Nephron (organoid): ENCODE data around the gene SLC2A4RG.

Source experiments
- H3K27ac Mint-ChIP-seq, 3 experiments: 2 replicates each; pipeline ENCODE4 v1.8.0; 2020; ENCODE audit warnings: mixed read lengths in 3 of 3, mild to moderate bottlenecking in 2 of 3, moderate library complexity in 1 of 3
- H3K27me3 Mint-ChIP-seq: 2 replicates; pipeline ENCODE4 v1.8.0; 2021; ENCODE audit warnings: low read depth, mild to moderate bottlenecking, moderate library complexity, mixed read lengths
- H3K36me3 Mint-ChIP-seq: 2 replicates; pipeline ENCODE4 v1.8.0; 2020; ENCODE audit warnings: low read depth, mixed read lengths
- H3K4me1 Mint-ChIP-seq: 2 replicates; pipeline ENCODE4 v1.8.0; 2020; ENCODE audit warnings: mixed read lengths
- H3K4me3 Mint-ChIP-seq, 3 experiments: 2 replicates each; pipeline ENCODE4 v1.8.0; 2020; ENCODE audit warnings: mild to moderate bottlenecking in 3 of 3, mixed read lengths in 3 of 3, moderate library complexity in 2 of 3
- H3K9me3 Mint-ChIP-seq: 2 replicates; pipeline ENCODE4 v1.8.0; 2020; ENCODE audit warnings: mixed read lengths
- CTCF ChIP-seq, 3 experiments: fragments of 200-600 bp; sonication (generic); IDR thresholded peaks; one replicate each; pipeline ENCODE4 v1.5.0; 2021; ENCODE audit warnings: antibody characterized with exemption in 3 of 3; ENCODE audit not compliant: unreplicated experiment in 3 of 3

Gene SLC2A4RG

GRCh38 chr20:63769891-63770474 is 30.4 kb downstream of the SLC2A4RG start:
- H3K4me1 Mint-ChIP-seq: peaks cover 7% of the 10 kb centered on the region
- H3K4me3 Mint-ChIP-seq: no peak overlapping the region
- peaks cover 49% of the 10 kb centered on the region for H3K36me3 Mint-ChIP-seq
- H3K27ac Mint-ChIP-seq: no peak overlapping the region
- H3K9me3 Mint-ChIP-seq: no peaks in the 10 kb centered on the region
- H3K27me3 Mint-ChIP-seq: no peaks in the 10 kb centered on the region
- no peak for TF ChIP-seq CTCF (IDR thresholded peaks at IDR 0.05; ENCODE audit: unreplicated experiment in 3 of 3)

GRCh38 chr20:63771046-63771707 is 31.6 kb downstream of the SLC2A4RG start:
- H3K27ac Mint-ChIP-seq: no peak overlapping the region
- H3K4me3 Mint-ChIP-seq: no peak overlapping the region
- H3K36me3 Mint-ChIP-seq: peaks cover 39% of the 10 kb centered on the region
- H3K27me3 Mint-ChIP-seq: no peaks in the 10 kb centered on the region
- TF ChIP-seq CTCF (IDR thresholded peaks at IDR 0.05; ENCODE audit: unreplicated experiment in 3 of 3): no peak
- peaks cover 13% of the 10 kb centered on the region for H3K4me1 Mint-ChIP-seq
- no peaks in the 10 kb centered on the region for H3K9me3 Mint-ChIP-seq

GRCh38 chr20:63772781-63773518 is 33.4 kb downstream of the SLC2A4RG start:
- Mint-ChIP-seq H3K9me3 (no peaks in the 10 kb centered on the region), H3K36me3 (peaks cover 40% of the 10 kb centered on the region), H3K27ac (no peak overlapping the region), H3K4me1 (peaks cover 13% of the 10 kb centered on the region), H3K4me3 (no peak overlapping the region), H3K27me3 (no peaks in the 10 kb centered on the region)
- TF ChIP-seq CTCF (IDR thresholded peaks at IDR 0.05; ENCODE audit: unreplicated experiment in 3 of 3): no peak

- Mint-ChIP-seq H3K27ac (peak overlapping the region; percentile 14 to 58 (median 41)), H3K4me1 (peaks cover 17% of the 10 kb centered on the region)
These were observed 34.1 kb downstream of the SLC2A4RG start for GRCh38 chr20:63773571-63774241.

GRCh38 chr20:63774306-63774705 is 34.7 kb downstream of the SLC2A4RG start:
- Mint-ChIP-seq H3K4me3 (peak overlapping the region; percentile 42 to 60 (median 47)), H3K27ac (peak overlapping the region; percentile 14 to 58 (median 41)), H3K4me1 (peaks cover 17% of the 10 kb centered on the region), H3K27me3 (no peaks in the 10 kb centered on the region), H3K9me3 (no peaks in the 10 kb centered on the region), H3K36me3 (peaks cover 35% of the 10 kb centered on the region)
- TF ChIP-seq CTCF (IDR thresholded peaks at IDR 0.05; ENCODE audit: unreplicated experiment in 3 of 3): no peak

More at GRCh38 chr20:63773571-63774241, 34.1 kb downstream of the SLC2A4RG start:
- Mint-ChIP-seq H3K36me3 (peaks cover 40% of the 10 kb centered on the region), H3K4me3 (no peak overlapping the region), H3K27me3 (no peaks in the 10 kb centered on the region), H3K9me3 (no peaks in the 10 kb centered on the region)
- TF ChIP-seq CTCF (IDR thresholded peaks at IDR 0.05; ENCODE audit: unreplicated experiment in 3 of 3): no peak
